ENCODE measurements around the gene JADE2.

JADE2 gene

GRCh38 chr5:134529460-134529859 is 4.0 kb downstream of the JADE2 start:
- no peak for DNase-seq (ENCODE audit: low read depth)

DNA sequence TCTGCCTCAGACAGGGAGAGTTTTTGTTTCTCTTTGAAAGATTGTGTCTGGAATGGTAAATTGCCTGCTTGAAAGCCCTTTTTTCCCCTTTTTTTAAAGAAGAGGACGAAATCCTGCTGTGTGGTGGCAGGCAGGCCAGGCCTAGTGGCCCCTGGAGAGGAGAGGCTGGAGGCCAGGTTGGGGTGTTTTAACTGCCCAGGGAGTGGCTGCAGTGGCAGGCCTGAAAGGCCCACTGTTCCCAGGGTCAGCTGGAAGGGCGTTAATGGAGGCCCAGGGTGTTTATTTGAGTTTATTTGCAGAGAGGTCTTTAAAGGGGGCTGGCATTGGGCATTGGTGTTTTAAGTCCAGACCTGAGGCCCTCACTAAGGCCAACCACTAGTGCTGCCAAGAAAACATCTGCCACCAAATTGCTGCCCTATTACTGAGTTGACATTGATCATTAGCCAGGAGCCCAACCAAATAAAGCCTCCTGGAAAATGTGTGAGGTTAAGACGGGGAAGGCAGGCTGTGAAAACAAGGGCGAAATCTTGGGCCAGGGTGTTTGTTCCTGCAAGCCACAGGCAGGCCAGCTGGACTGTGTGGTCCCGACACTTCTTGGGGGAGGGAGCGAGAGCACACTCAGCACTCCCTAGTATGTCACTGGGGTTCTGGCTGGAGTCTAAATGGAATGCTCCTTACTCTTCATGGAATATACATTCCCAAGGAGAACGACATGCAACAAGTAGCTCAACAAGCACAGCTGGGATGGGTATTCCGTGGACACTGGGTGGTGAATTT is 5.0 kb downstream of the JADE2 start:
- no peak for DNase-seq (ENCODE audit: low read depth)

DNA sequence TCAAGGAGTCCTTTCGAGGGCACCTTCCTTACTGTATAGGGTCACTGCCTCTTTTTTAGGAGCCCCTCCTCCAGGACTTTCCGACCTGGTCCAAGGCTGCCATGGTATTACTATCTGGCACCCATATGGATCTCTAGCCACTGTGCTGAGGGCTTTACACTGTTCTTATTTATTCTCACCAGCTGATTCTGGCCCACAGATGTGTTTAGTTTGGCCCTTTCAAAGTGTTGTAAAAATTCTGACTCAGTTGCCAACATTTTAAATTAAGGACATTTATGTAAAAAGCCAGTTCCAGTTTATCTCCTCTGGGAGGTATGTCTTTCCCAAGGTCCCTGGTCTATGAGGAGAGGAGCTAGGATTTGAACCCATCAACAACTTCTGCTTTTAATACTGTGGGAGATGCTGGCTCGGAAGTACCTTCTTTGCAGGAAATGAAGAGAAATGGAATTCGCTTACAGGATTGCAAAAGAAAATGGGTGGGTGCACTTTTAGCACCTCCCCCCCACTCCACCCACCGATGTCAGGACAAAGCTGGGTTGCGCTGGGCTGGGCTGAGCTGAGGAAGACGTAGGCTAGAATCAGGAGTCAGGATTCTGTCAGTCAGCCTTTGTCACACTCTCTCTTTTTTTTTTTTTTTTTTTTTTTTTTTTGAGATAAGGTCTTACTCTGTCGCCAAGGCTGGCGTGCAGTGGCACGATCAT is 7.8 kb downstream of the JADE2 start:
- no peak for DNase-seq (ENCODE audit: low read depth)

DNA sequence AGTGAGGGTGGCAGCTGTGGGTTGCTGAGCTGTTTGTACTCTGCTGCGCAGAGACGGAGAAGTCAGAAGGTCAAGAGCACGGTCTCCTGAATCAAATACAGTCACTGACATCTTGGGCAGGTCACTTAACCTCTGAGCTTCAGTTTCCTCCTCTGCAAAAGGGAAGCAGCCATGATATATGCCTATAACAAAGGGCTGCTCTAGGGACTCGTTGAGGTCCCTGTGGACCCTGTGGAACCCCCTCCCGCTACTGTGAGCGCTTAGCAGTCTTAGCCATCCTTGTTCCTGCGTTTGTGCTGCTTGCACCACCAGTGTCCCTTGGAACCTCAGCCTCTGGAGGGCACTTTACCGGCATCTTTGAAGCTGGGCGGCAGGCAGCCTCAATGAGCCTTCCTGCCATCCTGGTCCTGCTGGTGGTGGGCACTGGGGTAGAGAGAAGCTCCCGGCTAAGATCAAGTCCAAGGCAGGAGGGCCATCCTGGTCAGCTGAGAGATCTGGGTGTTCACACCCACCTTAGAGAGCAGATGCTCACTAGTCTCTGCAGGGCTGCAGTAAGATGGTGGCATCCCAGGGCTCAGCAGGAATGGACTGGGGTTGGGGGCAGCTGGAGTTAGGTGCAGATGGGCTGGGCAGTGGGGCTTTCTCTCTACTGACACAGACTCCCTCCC is 8.7 kb downstream of the JADE2 start:
- DNase-seq (ENCODE audit: low read depth), result no peak

GRCh38 chr5:134534726-134535110 is 9.2 kb downstream of the JADE2 start:
- no peak for DNase-seq (ENCODE audit: low read depth)

GRCh38 chr5:134536876-134537275 is 11.4 kb downstream of the JADE2 start:
- no peak for DNase-seq (ENCODE audit: low read depth)

DNA sequence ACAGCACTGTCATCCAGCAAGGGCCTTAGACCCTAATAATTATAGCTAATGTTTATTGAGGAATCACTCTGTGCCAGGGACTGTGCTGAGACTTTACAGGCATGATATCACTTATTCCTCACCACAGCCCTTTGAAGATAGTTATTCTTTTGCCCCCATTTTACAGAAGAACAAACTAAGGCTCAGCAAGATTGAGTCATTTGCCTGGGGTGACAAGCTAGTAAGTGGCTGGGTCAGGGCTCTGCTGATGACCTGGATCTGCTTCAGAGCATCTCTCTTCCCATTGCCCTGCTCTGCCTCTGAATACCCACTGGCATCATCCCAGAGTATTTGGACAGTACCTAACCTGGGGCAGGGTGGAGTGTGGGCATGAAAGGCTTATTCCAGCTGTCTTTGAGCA is 11.8 kb downstream of the JADE2 start:
- DNase-seq (ENCODE audit: low read depth), result no peak

DNA sequence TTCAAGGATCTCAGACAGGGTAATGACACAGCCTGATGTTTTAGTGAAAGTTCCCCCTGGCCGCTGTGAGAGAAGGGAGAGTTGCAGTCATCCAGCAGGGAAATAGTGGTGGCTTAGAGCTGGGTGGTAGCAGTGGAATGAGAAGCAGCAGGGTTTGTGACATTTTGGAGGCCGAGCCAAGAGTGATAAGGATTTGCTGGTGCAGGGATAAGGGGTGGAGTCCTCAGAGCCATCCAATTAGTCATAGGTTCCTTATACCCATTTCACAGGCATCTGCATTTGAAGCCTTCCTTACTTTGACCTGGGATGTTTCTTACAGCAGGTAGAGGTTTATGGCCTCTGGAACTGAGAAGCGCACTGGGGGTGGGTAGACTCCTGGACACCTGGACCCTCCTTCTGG is 12.8 kb downstream of the JADE2 start:
- DNase-seq (ENCODE audit: low read depth), result no peak

GRCh38 chr5:134539732-134540131 is 14.3 kb downstream of the JADE2 start:
- DNase-seq (ENCODE audit: low read depth), result no peak

DNA sequence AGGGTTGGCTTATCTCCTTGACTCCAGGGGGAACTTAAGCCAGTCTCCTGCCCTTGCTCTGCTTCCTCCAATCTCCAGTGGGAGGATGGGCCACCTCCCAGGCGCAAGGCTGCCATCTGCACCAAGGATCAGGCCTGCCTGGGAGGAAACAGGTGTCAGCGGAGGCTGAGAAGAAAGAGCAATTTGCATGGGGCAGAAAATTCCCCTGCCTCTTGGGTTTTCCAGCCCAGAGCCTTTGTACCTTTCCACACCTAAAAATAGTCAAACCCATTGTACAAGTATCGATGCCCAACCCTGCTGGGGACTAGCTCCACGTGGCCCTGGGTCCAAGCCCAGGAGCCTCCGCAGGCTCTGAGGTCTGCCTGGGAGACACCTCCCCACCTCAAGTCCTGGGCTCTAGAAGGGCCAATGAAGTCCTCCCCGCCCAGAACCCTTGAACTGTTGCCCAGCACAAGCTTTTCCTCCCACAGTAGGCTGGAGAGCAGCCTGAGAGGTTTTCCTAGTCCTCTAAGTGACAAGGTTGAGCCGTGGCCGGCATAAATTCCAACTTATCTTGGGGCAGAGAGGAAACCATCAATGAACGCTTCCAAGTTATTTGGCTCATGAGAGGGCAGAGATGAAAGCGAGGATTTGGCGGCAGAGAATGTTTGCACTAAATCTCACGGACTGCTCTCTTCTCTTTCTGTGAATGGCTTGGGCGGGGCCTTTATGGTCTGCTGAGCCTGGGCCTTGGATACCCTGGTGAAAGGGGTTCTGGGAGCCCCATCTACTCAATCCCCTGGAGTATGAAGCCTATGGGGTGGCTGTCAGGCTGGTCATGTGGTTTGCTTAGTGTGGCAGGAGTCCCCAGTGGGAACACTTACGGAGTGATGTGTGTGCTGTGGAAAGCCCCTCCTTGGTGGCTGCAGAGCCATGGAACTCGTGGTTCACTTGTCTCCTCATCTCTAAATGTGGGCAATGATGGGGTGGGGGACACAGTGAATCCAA is 15.6 kb downstream of the JADE2 start:
- DNase-seq (ENCODE audit: low read depth), result no peak

- DNase-seq (ENCODE audit: low read depth), result no peak
These were observed 16.4 kb downstream of the JADE2 start for GRCh38 chr5:134541736-134542376.

GRCh38 chr5:134543820-134544614 is 18.5 kb downstream of the JADE2 start:
- no peak for DNase-seq (ENCODE audit: low read depth)

GRCh38 chr5:134545070-134545868 is 19.8 kb downstream of the JADE2 start:
- DNase-seq (ENCODE audit: low read depth), result no peak

DNA sequence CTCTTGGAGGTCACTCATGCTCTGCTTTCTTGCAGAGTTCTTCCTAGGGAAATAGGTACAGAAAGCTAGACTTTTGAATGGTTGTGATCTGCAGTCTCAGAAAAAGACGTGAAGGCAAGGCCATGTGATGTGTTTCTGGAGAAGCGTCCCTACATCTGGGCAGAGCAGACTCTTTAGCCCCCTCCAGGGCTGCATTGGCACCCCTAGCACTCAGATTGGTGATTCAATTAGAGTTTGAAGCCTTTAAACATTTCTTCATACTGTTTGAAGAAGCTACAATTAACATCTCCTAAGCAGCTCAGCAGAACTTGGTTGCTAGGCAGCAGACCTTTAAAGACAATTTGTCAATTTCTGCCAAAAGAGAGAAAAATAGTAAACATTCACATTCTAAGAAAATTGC is 21.6 kb downstream of the JADE2 start:
- DNase-seq (ENCODE audit: low read depth), result no peak

- DNase-seq (ENCODE audit: low read depth), result no peak
These were observed 22.1 kb downstream of the JADE2 start for GRCh38 chr5:134547579-134547978.

DNA sequence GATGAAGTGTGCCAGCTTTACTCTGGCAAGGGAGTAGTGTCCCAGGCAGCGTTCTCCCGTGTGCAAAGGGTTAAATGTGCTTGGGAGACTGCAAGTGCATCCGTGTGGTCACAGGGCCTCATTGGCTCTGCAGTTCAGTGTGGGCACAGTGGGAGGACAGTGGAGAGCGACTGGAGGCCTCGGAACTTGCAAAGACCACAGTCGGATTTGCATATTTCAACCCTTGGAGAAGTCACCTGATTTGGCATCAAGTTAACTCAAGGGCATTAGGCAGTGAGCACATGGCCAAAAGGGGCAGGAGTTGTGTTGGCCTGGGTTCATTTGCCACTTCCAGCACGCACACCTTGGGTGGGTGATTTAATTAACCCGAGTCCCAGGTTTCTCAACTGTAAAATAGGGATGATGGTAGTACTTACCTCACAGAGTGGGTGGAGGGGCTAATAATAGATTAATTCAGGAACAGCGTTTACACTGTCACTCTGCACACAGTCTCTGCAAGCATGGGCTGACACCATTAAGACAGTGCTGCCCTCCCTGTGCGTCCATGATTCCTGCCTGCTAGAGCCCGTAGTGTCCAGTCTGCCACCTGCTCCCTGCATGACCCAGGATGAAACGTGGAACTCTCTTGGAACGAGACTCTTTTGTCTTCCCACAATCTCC is 22.7 kb downstream of the JADE2 start:
- no peak for DNase-seq (ENCODE audit: low read depth)

- DNase-seq (ENCODE audit: low read depth), result no peak
These were observed 24.2 kb downstream of the JADE2 start for GRCh38 chr5:134549714-134550113.

- no peak for DNase-seq (ENCODE audit: low read depth)
These were observed 25.1 kb downstream of the JADE2 start for GRCh38 chr5:134550271-134551214.
